T1000 (cell line): Measurements from ENCODE around the gene GALNS.
"Not testable (repeated sequence)": the region's sequence is repeated elsewhere in the genome, so short reads cannot be mapped to it uniquely, and the experiment has no call there.

ENCODE experiments used
- DNase-seq: peaks from one replicate; lab custom pipeline; 2025; ENCODE audit warnings: mixed read lengths; lab: John Stamatoyannopoulos, UW

Gene GALNS

DNA sequence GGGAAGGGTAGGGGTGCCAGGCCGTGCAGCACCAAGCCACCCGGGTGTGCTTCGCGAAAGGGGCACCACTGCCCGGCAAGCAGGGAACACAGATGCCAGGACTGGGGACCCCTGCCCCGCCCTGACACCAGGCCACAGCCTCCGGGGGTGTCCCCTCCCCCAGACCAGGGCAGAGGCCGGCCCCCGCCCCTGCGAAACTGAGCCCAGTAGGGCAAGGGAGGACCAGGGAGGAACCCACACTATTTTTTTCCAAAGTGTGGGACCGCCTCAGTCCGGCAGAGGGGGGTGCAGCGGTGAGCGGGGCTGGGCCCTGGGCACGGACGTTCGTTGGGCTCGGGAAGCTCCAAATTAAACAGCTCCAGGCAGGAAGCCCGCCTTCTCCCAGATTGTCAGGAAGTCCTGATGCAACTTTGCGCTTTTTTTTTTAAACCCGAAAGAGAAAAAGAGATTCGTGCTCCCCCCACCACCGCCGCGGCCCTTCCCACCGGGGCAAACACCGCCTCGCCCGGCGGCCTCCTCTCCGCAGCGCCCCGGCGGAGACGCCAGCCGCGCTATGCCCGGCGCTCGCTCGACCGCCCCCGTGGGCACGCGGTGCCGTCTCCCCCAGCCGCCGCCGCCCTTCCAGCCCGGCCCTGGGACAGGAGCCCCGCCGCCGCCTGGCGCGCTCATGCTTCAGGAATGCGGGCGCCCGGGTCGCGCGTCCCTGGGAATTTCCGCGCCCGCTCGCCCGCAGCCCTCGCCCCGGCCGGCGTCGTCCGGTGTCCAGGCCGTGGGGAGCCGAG lies 72.5 kb downstream of the GALNS start:
- DNase-seq = peak; percentile 32

DNA sequence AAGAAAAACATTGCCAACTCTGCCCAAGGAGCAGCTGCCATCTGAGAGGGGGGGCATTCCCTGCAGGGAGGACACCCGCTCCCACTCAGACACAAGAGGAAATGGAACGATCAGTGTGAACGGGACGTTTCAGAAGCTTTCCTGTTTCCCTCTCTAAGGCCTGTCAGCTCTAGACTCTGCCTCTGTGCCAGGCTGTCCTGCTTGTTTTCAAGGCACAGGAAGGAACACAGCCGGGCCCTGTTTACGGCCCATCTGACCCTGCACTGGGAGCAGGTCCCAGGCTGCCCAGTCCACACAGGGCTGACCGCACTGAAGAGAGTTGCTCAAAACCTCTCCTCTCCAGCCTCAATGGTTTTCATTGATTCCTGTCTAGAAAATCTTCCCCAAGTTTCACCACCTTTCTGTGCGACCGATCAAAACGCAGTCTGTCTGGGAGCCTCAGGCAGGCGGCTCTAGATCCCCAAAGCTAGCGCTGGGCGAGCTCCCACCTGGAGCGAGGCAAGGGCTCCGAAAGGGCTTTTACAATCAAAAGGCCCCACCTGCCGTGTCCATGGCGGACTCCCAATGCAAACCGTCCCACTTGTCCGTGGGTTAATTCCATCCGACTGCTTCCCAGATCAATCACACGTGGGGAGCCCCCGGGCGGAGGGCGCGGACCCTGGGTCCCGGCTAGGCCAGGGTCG lies 73.2 kb downstream of the GALNS start:
- DNase-seq = no peak

DNA sequence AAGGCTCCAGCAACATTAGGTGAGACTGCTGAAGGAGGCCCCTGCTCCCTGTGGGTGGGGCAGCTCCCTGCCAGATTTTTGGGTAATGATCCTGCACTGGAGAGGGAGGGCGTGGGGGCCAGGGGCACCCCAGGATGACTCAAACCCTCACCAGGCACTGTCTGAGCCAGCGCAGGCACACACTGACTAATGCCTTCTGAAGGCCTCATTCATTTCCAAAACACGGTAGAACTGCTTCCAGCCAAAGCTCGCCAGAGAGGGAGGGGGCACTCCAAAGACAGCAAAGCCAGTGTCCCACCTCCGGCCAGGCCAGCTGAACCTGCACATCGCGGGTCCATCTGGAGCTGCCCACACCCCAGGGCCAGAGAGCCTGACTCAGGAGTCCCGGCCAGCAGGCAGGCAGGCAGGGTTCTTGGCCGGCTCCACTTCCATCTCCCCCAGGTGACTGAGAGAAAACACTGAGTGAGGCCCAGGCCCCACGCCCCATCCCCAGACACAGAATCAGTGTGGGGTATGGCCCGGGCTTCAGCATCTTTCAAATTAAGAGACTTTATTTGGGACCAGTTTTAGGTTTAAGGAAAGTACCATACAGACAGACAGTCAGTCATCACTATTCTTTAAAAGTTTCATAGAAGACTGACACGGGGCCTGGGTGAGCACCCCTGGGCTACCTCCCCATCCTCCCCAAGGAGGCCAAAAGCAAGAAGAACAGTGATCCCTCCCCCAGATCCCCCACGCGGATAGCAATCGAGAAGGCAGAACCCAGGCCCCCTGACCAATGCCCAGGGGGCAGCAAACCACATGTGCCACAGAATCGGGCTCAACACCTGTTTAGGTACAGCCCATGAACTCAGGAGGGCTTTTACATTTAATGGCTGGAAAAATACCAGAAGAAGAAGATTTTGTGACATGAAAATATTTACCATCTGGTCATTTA lies 74.0 kb downstream of the GALNS start:
- peak; percentile 52 for DNase-seq

DNA sequence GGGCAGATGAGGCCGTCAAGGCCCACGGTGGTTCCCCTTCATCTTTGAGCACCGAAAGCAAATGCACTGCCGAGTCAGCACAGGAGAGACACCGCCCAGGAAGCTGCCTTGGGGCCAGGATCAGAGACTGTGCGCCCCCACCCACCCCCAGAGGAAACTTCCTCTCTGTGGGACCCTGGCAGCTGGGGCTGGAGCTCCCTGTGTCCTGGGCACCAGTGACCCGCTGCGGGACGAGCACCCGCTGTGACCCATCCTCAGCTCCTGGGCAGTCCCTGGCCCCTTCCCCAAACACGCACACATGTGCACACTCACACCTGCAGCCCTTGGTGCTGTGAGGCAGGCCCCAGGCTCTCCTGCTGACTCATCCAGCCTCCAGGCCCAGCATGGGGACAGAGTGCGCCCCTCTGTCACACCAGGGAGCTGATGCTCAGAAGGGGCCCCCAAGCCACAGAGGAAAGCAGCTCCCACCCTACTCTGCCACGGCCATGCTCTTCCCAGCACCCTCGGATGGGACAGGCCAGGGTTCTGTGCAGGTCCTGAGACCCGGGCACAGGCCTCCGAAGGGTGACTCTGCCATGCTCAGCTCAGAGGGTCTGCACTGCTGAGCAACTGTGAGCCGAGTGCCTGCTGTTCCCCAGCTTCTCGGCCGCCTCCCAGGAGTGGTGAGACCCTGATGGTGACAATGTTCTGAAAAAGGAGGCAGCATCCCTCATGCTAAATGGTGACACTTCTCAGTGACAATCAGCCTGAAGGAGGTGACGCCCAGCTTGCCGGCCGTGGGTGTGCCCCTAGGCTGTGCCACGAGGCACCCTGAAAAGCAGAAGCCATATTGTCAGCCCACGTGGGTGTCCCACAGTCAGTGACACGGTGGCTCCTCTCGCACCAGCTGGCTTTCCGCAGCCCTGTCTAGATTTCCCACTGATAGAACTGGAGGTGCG lies 75.3 kb downstream of the GALNS start:
- no peak for DNase-seq

DNA sequence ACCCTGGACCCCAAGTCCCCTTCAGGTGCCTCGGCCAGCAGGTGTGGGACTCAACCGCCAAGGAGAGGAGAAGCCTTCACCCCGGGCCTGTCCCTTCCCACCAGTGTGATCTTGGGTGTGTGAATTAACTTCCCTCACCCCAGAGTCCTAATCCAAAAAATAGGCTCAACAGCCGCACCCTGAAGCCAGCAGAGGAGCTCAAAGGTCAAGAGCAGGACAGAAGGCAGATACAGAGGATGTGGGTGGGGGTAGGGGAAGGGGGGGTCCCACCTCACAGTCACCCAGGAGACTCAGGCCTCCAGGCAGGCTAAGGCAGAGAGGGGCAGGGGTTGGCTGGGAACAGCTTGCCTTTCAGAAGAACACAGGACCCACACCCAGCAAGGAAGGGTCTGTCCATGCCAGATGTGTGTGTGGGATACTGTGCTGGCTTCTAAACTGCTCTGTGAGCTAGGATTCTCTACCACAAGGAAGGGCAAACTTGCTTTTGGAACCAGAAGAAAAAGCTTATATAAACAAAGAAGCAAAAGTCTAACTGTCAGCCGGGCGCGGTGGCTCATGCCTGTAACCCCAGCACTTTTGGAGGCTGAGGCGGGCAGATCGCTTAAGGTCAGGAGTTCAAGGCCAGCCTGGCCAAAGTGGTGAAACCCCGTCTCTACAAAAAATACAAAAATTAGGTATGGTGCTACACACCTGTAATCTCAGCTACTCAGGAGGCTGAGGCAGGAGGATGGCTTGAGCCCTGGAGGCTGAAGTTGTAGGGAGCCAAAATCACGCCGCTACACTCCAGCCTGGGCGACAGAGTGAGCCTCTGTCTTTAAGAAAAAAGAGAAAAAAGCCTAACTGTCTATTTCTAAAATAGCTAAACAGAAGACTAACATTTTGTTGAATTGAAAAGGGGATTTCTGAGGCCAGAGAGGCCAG lies 76.3 kb downstream of the GALNS start:
- DNase-seq = no peak

DNA sequence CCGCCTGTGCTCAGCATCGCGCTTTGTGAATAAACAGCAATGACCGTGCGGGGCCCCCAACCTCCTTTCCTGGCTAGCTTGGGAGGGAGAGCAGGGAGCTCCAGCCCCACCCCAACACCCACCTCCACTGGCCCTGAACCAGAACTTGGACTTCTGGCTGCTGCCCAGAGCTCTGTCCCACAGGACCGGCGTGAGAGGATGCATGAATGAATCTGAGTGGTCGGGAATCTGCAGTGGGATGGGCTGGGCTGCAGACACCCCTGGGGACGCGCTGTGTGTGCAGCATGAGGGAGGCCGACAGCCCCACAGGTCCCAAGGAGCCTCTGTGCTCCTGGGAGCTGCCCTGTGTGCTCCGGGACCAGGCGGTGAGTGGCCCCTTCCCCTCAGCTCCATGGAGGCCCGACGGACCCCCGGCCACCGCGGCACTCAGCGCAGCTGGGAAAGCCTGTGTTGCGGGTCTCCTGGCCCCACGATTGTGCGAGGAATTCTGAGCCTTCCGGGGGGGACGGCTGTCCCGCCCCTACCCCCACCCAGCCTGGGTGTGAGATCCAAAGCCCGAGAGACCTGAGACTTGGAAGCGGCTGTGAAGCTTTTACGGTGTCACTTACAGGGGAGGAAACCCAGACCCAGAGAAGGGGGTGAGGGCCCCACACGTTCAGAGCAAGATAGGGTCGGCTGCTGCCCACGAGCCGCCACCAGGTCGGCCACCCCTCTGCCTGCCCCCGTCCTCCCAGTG lies 77.2 kb downstream of the GALNS start:
- no peak for DNase-seq

DNA sequence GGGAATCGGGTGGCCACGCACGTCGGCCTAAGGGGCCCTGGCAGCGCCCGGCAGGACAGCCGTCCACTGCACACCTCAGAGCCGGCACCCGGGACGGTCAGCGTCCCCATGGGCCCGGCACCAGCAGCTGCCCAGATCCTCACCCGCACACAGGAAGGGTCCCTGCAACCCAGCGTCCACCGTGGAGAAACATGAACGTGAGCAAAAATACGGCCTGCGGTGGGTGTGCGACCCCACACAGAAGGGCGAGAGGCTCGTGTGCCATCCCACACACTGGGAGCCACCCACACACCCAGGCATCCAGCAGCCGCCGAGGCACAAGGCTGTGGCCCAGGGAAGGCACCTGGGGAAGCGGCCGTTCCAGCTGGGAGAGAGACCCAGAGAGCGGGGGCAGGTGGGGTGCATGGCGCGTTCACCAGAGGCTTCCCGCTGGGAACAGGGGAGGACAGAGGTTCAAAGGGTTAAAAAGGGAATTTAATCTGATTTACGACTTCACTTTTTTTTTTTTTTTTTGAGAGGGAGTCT lies 78.1 kb downstream of the GALNS start:
- DNase-seq = no peak

DNA sequence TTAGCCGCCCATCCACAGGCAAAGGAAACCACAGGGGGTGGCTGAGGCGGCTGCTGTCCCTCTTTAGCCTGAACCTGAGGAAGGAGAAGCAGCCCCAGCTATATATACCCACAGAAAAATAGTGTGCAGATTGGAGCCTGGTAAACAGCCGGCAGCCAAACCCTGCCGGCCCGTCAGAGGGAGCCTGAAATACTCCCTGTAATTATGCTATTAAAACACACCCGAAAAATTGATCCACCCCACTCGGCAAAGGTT lies 78.5 kb downstream of the GALNS start:
- DNase-seq = no peak

DNA sequence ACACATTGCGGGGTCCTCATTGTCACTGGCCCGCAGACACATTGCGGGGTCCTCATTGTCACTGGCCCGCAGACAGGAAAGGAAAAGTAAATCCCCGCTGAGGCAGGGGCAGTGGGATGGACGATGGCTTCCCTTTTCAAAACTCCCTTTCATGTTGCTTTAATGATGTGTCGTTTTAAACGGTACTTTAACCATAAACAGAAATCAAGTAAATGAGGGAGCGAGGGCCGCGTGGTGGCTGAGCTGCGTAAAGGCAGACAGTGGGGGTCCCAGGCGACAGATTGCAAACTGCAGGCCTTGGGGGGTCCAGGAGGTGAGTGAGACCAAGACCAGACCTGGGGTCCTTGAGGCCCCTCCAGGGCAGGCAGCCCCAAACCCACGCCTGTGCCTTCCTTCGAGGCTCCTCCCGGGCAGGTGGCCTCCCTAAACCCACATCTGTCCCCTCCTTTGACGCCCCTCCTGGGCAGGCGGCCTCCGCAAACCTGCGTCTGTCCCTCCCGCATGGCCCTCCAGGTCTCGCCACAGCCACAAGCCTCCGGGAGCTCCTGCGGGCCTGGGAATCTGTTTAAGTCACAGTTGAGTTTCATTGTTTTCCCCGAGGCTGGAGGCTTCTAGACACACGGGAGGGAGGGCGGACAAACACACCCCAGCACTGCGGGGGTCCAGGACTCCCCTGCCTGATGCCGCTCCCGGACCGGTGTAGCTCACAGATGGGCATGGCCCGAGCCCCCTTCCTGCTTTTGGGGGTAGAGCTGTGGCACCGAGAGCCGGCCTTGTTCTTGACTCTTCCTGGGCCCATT lies 79.1 kb downstream of the GALNS start:
- no peak for DNase-seq

DNA sequence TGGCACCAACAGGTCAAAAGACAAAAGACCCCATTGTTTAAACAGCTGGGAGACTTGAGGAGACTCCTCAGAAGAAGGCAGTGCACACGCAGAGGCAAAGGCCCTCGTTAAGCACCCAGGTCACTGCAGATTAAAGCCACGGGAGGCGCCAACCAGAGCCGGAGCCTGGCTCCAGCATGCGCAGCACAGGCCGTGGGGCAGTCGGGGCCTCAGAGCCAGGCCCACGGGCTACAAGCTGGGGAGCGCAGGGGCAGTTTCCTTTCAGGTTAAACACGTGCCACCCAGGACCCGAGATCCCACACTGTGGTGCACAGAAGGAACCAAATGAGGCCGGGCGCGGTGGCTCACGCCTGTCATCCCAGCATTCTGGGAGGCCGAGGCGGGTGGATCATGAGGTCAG lies 80.9 kb downstream of the GALNS start:
- DNase-seq = no peak

DNA sequence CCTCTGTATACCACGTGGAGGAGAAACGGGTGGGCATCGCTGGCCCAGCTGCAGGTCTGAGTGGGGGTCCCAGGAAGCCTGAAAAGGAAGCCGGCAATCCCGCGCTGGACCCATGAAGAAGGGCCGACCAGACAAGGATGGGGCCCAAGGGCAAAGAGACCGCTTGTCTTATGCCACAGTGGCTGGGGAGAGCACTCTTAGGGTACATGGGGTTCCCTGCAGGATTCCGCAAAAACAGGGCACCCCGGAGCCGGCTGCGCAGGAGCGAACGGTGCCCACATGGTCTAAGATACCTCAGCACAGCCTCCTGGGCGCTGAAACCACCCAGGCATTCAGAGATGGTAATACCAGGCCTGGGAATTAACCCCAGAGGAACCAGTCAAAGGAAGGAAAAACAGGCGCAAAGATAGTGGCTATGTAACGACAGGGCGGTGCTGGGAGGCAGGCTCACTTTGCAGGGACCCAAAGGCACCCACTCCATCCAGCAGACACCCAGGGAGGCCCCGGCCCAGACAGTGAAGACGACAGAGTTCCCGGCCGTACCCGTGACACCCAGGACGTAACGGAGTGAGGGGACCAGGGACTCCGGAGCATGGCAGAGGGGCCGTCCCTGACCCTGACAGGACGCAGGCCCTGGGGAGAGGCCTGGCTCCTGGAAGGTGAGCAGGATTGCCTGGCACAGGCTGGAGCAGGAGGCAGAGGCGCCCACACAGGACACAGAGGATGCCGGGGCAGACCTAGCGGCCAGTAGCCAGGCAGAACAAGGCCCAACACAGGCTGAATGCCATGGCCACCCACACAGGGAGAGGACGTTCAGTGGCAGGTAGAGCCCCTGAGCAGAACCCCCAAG lies 82.0 kb downstream of the GALNS start:
- no peak for DNase-seq

DNA sequence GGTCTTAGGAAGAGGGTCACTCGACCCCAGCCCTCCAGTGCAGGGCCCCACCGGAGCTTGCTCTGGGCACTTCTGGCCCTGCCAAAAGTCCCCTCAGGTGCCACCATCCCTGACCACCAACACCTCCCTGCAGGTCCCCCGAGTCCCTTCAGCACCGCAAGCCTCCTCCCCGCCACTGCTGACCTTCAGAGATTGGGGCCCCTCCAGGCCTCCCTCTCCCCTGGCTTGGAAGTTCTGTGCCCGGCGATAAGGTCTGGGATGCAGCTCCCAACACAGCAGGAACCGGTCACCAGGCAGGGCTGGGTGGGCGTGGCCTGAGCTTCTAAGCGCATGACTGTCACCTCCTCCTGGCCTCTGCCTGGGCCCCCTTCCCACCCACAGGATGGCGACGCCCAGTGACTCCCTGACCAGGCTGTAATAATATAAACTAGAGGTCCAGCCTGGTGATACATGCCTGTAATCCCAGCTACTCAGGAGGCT lies 82.9 kb downstream of the GALNS start:
- peak; percentile 42 for DNase-seq

DNA sequence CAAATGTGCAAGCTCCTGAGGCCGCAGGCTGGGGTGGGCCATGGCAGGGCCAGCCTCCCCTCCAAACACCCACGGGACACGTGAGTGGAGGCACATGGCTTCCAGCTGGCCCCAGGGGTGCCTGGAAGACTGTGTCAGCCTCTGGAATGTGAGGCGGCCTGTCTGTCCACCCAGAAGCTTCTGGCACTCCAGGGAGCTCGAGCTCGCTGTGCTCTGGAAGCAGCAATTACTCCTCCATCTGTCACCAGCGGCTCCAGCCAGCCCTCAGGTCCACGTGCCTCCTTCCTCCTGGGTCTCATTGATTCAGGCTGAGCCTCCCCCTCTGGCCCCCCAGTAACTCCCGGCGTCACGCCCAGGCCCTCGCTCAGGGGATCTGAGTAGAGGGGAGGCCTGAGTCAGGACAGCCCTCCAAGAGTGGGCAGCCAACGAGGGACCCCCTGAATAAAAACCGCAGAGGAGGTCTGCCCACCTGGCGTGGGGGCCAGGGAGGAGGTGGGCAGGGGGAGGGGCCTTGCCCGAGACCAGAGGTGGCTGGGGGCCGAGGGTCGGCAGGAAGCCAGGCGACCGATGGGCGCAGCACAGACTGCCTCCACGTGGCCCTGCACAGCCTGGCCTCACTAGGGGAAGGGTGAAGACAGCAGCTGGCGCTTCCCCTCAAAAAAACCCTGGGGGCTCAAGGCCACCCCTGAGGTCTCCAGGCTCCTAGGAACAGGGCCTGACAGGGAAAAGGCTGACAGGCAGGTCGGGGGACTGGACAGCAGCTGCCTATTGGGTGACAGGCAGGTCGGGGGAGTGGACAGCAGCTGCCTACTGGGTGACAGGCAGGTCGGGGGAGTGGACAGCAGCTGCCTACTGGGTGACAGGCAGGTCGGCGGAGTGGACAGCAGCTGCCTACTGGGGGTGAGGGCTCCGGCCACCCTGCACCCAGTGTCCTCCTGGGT lies 83.6 kb downstream of the GALNS start:
- peak; percentile 67 for DNase-seq

DNA sequence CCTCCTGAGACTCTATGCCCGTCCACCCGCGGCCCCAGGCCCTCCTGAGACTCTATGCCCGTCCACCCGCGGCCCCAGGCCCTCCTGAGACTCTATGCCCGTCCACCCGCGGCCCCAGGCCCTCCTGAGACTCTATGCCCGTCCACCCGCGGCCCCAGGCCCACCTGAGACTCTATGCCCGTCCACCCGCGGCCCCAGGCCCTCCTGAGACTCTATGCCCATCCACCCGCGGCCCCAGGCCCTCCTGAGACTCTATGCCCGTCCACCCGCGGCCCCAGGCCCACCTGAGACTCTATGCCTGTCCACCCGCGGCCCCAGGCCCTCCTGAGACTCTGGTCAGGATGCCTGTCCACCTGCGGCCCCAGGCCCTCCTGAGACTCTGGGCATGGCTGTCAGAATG lies 85.0 kb downstream of the GALNS start:
- DNase-seq = not testable (repeated sequence)

DNA sequence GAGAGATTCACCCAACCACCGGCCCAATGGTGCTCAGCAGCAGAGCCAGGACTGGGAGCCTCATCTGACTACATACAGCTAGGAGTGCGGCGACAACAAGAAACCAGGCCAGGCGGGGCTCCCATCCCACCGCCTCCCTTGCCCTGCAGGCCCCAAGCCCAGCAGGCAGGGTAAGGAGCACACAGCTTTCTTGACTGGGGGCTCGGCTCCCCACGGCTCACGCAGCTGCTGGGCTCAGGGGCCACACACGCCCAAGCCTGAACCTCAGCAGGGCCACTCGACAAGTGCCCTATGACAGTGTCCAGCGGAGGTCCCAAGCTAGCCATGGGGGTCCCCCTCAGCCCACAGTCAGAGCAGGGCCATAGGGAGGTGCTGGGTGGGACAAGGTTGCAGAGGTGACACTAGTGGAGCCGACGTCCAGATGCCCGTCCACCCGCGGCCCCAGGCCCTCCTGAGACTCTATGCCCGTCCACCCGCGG lies 85.4 kb downstream of the GALNS start:
- DNase-seq = no peak
